GM12875 (cell line): ENCODE results near the gene FAM209B.
"Not testable (repeated sequence)": the region's sequence is repeated elsewhere in the genome, so short reads cannot be mapped to it uniquely, and the experiment has no call there.

Source experiments
- H3K4me3 ChIP-seq: one replicate; pipeline ENCODE4 v1.5.1; 2011; ENCODE audit warnings: low read depth, low read length, control low read depth
- TF ChIP-seq, protein P1 (sequence below): IDR thresholded peaks from 2 replicates; pipeline ENCODE4 v1.5.1; 2011; ENCODE audit warnings: low read depth, mild to moderate bottlenecking, control low read depth, inconsistent platforms, low read length, moderate library complexity, borderline replicate concordance; ENCODE audit not compliant: insufficient read depth

Gene FAM209B

DNA sequence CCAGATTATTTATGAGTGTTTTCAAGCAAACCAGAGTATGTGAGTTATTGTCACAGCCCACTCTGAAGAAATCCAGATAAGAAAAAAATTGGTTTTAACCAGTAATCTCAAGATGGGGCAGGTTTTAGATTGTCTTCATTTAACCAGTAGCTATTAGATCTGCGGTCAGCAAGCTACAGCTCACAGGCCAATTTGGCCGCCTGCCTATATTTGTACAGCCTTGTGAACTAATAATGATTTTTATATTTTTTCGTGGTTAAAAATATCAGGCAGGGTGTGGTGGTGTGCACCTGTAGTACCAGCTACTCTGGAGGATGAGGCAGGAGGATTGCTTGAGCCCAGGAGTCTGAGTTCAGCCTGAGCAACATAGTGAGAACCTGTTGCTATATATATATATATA lies 5.0 kb downstream of the FAM209B start:
- no peak overlapping the region for H3K4me3 ChIP-seq
- TF ChIP-seq, protein P1, sequence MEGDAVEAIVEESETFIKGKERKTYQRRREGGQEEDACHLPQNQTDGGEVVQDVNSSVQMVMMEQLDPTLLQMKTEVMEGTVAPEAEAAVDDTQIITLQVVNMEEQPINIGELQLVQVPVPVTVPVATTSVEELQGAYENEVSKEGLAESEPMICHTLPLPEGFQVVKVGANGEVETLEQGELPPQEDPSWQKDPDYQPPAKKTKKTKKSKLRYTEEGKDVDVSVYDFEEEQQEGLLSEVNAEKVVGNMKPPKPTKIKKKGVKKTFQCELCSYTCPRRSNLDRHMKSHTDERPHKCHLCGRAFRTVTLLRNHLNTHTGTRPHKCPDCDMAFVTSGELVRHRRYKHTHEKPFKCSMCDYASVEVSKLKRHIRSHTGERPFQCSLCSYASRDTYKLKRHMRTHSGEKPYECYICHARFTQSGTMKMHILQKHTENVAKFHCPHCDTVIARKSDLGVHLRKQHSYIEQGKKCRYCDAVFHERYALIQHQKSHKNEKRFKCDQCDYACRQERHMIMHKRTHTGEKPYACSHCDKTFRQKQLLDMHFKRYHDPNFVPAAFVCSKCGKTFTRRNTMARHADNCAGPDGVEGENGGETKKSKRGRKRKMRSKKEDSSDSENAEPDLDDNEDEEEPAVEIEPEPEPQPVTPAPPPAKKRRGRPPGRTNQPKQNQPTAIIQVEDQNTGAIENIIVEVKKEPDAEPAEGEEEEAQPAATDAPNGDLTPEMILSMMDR: no peak

- no peak overlapping the region for H3K4me3 ChIP-seq
- TF ChIP-seq, protein P1: no peak
Measured at GRCh38 chr20:56540415-56540814, 7.4 kb downstream of the FAM209B start.

- TF ChIP-seq, protein P1: no peak
- H3K4me3 ChIP-seq: no peak overlapping the region
Measured at GRCh38 chr20:56542489-56543030, 9.5 kb downstream of the FAM209B start.

- H3K4me3 ChIP-seq: no peak overlapping the region
- TF ChIP-seq, protein P1: no peak
Measured at GRCh38 chr20:56551571-56551970, 18.5 kb downstream of the FAM209B start.

DNA sequence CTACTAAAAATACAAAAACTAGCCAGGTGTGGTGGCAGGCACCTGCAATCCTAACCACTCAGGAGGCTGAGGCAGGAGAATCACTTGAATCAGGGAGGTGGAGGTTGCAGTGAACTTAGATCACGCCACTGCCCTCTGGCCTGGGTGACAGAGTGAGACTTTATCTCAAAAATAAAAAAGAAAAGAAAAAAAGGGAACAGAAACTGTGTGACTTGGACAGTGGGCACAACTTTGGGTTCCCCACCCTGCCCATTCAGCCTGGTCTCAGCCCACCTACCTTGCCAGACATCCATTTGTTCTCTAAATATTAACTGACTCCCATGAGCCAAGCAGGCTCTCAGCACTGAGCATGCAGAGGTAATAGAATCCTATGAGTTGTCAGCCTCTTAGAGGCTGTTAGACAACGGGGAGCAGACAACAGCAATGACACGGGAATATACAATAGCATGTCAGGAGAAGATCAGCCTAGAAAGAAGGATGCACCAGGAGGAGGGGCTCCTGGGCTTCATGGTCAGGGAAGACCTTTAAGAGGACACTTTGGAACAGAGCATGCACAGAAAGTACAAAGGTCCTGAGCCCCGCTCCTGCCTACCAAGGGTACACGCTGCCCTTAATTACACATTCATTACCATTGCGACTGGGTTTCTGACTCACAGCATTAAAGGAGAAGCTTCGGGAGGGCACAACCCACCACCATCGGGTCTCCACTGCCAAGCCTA lies 20.0 kb downstream of the FAM209B start:
- no peak overlapping the region for H3K4me3 ChIP-seq
- TF ChIP-seq, protein P1: no peak

DNA sequence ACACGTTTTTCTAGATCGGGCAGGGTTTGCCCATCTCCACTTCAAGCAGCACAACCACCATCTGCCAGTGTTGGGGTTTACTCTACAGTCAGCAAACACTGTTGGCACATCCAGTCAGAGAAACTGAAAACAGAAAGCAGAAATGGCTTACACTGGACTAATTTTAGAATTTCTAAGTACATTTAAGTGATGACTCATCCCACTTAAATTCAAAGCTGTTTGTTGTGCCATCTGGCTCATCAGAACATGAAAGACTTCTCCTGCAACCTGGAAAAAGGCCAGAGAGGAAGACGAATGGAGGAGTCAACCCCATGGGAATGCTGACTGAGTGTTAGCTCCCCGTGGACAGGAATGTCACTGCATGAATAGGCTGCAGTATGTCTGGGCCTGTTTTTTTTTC lies 21.8 kb downstream of the FAM209B start:
- H3K4me3 ChIP-seq: no peak overlapping the region
- TF ChIP-seq, protein P1: no peak

DNA sequence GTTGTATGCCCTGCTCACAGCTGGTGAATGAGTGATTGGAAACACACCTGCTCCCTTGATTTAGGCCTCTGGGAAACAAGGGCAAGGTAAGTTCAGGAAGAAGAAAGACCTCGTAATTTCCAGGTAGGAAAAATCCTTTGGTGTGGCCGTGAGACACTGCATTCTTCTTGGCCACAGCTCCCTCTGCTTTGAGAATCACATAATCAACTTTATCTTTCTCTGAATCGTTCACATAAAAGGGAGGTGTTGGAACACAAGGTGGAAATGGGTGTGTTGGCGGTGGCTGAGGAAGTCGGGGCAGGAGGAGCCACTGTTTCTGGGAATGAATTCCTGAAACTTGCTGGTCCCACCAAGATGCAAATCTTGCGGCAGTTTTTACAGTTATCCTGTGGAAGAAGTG lies 25.9 kb downstream of the FAM209B start:
- TF ChIP-seq, protein P1: no peak
- no peak overlapping the region for H3K4me3 ChIP-seq

GRCh38 chr20:56564526-56564925 lies 31.5 kb downstream of the FAM209B start:
- H3K4me3 ChIP-seq: not testable (repeated sequence)
